ENCODE measurements around the gene INTS15.
"Not testable (repeated sequence)": the region's sequence is repeated elsewhere in the genome, so short reads cannot be mapped to it uniquely, and the experiment has no call there.

Gene INTS15

GRCh38 chr7:6616854-6617643 is 27.2 kb downstream of the INTS15 start:
- no peak for DNase-seq (ENCODE audit: low read depth in 3 of 3)

GRCh38 chr7:6618621-6619020 is 28.8 kb downstream of the INTS15 start:
- DNase-seq (ENCODE audit: low read depth in 3 of 3), result no peak

GRCh38 chr7:6619961-6620360 is 30.1 kb downstream of the INTS15 start:
- no peak for DNase-seq (ENCODE audit: low read depth in 3 of 3)

GRCh38 chr7:6621195-6622133 is 31.6 kb downstream of the INTS15 start:
- DNase-seq (ENCODE audit: low read depth in 3 of 3), result no peak

- no peak for DNase-seq (ENCODE audit: low read depth in 3 of 3)
Measured at GRCh38 chr7:6622134-6622710, 32.4 kb downstream of the INTS15 start.

GRCh38 chr7:6623589-6624245 is 33.9 kb downstream of the INTS15 start:
- no peak for DNase-seq (ENCODE audit: low read depth in 3 of 3)

- DNase-seq (ENCODE audit: low read depth in 3 of 3), result no peak
Measured at GRCh38 chr7:6624246-6624611, 34.4 kb downstream of the INTS15 start.

GRCh38 chr7:6628045-6628444 is 38.2 kb downstream of the INTS15 start:
- DNase-seq (ENCODE audit: low read depth in 3 of 3), result no peak

GRCh38 chr7:6630007-6630849 is 40.4 kb downstream of the INTS15 start:
- no peak for DNase-seq (ENCODE audit: low read depth in 3 of 3)

GRCh38 chr7:6631605-6632004 is 41.8 kb downstream of the INTS15 start:
- no peak for DNase-seq (ENCODE audit: low read depth in 3 of 3)

- DNase-seq (ENCODE audit: low read depth in 3 of 3), result no peak
Measured at GRCh38 chr7:6634021-6634420, 44.2 kb downstream of the INTS15 start.

- DNase-seq (ENCODE audit: low read depth in 3 of 3), result not testable (repeated sequence)
Measured at GRCh38 chr7:6634971-6635370, 45.1 kb downstream of the INTS15 start.

- peak in 2 of 3 experiments; percentile 34 to 54 for DNase-seq (ENCODE audit: low read depth in 3 of 3)
Measured at GRCh38 chr7:6636741-6637543, 47.1 kb downstream of the INTS15 start, which contains the start of gene ZNF316. Gene ZNF316, plus strand, starts transcription at chr7:6637318. Its CDS starts 5,092 bp downstream, at chr7:6642410.

- peak; percentile 17 to 54 (median 19) for DNase-seq (ENCODE audit: low read depth in 3 of 3)
Measured at GRCh38 chr7:6637544-6638229, 47.9 kb downstream of the INTS15 start.

GRCh38 chr7:6639032-6639431 is 49.2 kb downstream of the INTS15 start:
- no peak for DNase-seq (ENCODE audit: low read depth in 3 of 3)

GRCh38 chr7:6639627-6640026 is 49.8 kb downstream of the INTS15 start:
- DNase-seq (ENCODE audit: low read depth in 3 of 3), result no peak

- DNase-seq (ENCODE audit: low read depth in 3 of 3), result peak in 1 of 3 experiments; percentile 50
Measured at GRCh38 chr7:6640246-6640721, 50.5 kb downstream of the INTS15 start.

- DNase-seq (ENCODE audit: low read depth in 3 of 3), result no peak
Measured at GRCh38 chr7:6641305-6642035, 51.6 kb downstream of the INTS15 start.
